Thoracic aorta (tissue), 2 donors: ENCODE measurements around the gene MAP4K5. TPM values are rescaled to one million over a fixed set of nuclear protein-coding genes. Genes with fewer than 3 reads are reported as not detected.

Experiments used
- ATAC-seq: fragments of 150-250 bp; one replicate; pipeline ENCODE4 v1.8.0; 2017; ENCODE audit warnings: low read depth; ENCODE audit not compliant: insufficient number of reproducible peaks, low FRiP score
- DNase-seq: peaks from one replicate; pipeline ENCODE4 v3.0.0-alpha.2; 2020; ENCODE audit warnings: low spot score
- H3K27ac ChIP-seq, 2 donors: fragments of 200-600 bp; sonication (generic); 1 replicate in 1 of 2; 2 replicates in 1 of 2; pipeline ENCODE4 v1.5.1; 2016; ENCODE audit warnings: mild to moderate bottlenecking in 2 of 2, moderate library complexity in 2 of 2
- H3K27me3 ChIP-seq: fragments of 200-600 bp; sonication (generic); replicated peaks from 2 replicates; pipeline ENCODE4 v1.6.0; 2016; ENCODE audit warnings: mild to moderate bottlenecking; ENCODE audit not compliant: insufficient read depth
- H3K36me3 ChIP-seq: fragments of 200-600 bp; sonication (generic); one replicate; pipeline ENCODE4 v1.5.1; 2016
- H3K4me1 ChIP-seq, 2 donors: fragments of 200-600 bp; sonication (generic); 1 replicate in 1 of 2; 2 replicates in 1 of 2; pipeline versions ENCODE4 v1.5.1 to v1.6.0; 2016; ENCODE audit warnings: low read depth in 2 of 2, mild to moderate bottlenecking in 1 of 2; ENCODE audit not compliant: control insufficient read depth in 1 of 2
- H3K4me3 ChIP-seq: fragments of 200-600 bp; sonication (generic); 2 replicates; pipeline ENCODE4 v1.5.1; 2016; ENCODE audit warnings: mild to moderate bottlenecking
- H3K9me3 ChIP-seq: fragments of 200-600 bp; sonication (generic); 2 replicates; pipeline ENCODE4 v1.5.1; 2016
- CTCF ChIP-seq: fragments of 200-600 bp; sonication (generic); IDR thresholded peaks from one replicate; pipeline ENCODE4 v1.5.1; 2019; ENCODE audit warnings: antibody characterized with exemption
- total RNA-seq, 2 donors: library from RNA; depleted of rRNA; stranded (reverse); fragments of >200 nt; gene quantifications; one replicate each; pipeline versions ENCODE4 v1.1.0 to v1.2.3, GENCODE V29; 2016

Gene MAP4K5
- total RNA-seq, 2 donors from 2014 or later, result 231 to 238 TPM

- no peak for DNase-seq
- no peaks in the 10 kb centered on the region for H3K9me3 ChIP-seq
- H3K4me1 ChIP-seq, result no peaks in the 10 kb centered on the region
- no peak for ATAC-seq
- H3K4me3 ChIP-seq, result no peak overlapping the region
- no peaks in the 10 kb centered on the region for H3K36me3 ChIP-seq
- no peaks in the 10 kb centered on the region for H3K27me3 ChIP-seq
- H3K27ac ChIP-seq, result no peak overlapping the region
- TF ChIP-seq CTCF, result no peak
Observed at GRCh38 chr14:50377550-50378085, 154.8 kb downstream of the MAP4K5 start.

- DNase-seq (no peak), ATAC-seq (no peak)
- Histone ChIP-seq H3K27ac (no peak overlapping the region), H3K4me3 (no peak overlapping the region), H3K27me3 (no peaks in the 10 kb centered on the region), H3K4me1 (no peaks in the 10 kb centered on the region), H3K36me3 (no peaks in the 10 kb centered on the region), H3K9me3 (no peaks in the 10 kb centered on the region)
- no peak for TF ChIP-seq CTCF
Observed at GRCh38 chr14:50375760-50376159, 156.6 kb downstream of the MAP4K5 start.

- no peaks in the 10 kb centered on the region for H3K36me3 ChIP-seq
- no peak overlapping the region for H3K27ac ChIP-seq
- no peaks in the 10 kb centered on the region for H3K27me3 ChIP-seq
- DNase-seq (no peak), ATAC-seq (no peak)
- H3K4me1 ChIP-seq, result no peaks in the 10 kb centered on the region
- no peak for TF ChIP-seq CTCF
- H3K4me3 ChIP-seq, result no peak overlapping the region
- no peaks in the 10 kb centered on the region for H3K9me3 ChIP-seq
Observed at GRCh38 chr14:50373959-50374358, 158.4 kb downstream of the MAP4K5 start.

GRCh38 chr14:50371546-50371945 lies 160.8 kb downstream of the MAP4K5 start:
- Histone ChIP-seq H3K27ac (no peak overlapping the region), H3K36me3 (no peaks in the 10 kb centered on the region), H3K4me3 (no peak overlapping the region), H3K27me3 (no peaks in the 10 kb centered on the region), H3K4me1 (no peaks in the 10 kb centered on the region), H3K9me3 (no peaks in the 10 kb centered on the region)
- ATAC-seq (no peak), DNase-seq (no peak)
- no peak for TF ChIP-seq CTCF

Other genes starting within 250 kb of the MAP4K5 start
- gene L2HGDH, start 220.3 kb downstream of the MAP4K5 start, total RNA-seq, result 1 to 10 TPM; 1.5 to 3.7 TPM
- gene DMAC2L, start 220.2 kb downstream of the MAP4K5 start, total RNA-seq, result 10 to 100 TPM in 1 of 2 donors, 1 to 10 TPM in 1; 5.6 to 12.3 TPM
- 1 to 10 TPM; 2.8 to 8.1 TPM for gene CDKL1, start 135.7 kb downstream of the MAP4K5 start, total RNA-seq
- 10 to 100 TPM in 1 of 2 donors, 1 to 10 TPM in 1; 9.5 to 14.3 TPM for gene ATL1, start 27.6 kb upstream of the MAP4K5 start, total RNA-seq
- gene SAV1, start 135.7 kb upstream of the MAP4K5 start, total RNA-seq, result 10 to 100 TPM; 35.6 to 47.9 TPM